Endothelial cell of umbilical vein (primary cell): ENCODE data around the gene NKRF. TPM values are rescaled to one million over a fixed set of nuclear protein-coding genes. Genes with fewer than 3 reads are reported as not detected.

ENCODE experiments used
- BruUV-seq: library from RNA; stranded (reverse); fragments of 400-500 nt; replicated peaks from 2 replicates; lab custom pipeline; 2021; lab: Mats Ljungman, UMichigan
- CTCF ChIA-PET: fragments of 300-600, 350-600 bp; sonication (Branson Sonifier 250); formaldehyde crosslinking; loops from one replicate; lab custom pipeline; 2021; ENCODE audit warnings: antibody characterized with exemption, inconsistent platforms; lab: Charles Lee
- POLR2A ChIA-PET: fragments of 300-600, 350-600 bp; sonication (Branson Sonifier 250); formaldehyde crosslinking; loops from one replicate; lab custom pipeline; 2021; ENCODE audit warnings: antibody characterized with exemption, inconsistent platforms; lab: Charles Lee
- DNase-seq: peaks from one replicate; pipeline ENCODE4 v3.0.0-alpha.2; 2011; ENCODE audit warnings: low read depth, low spot score
- FAIRE-seq: peaks from 2 replicates; lab custom pipeline; 2011; peaks lifted over from hg19 to GRCh38; lab: Jason Lieb, UNC
- H2AFZ ChIP-seq: 2 replicates; pipeline ENCODE4 v1.6.0; 2012; ENCODE audit warnings: low read depth, low read length, control low read depth, inconsistent platforms
- H3K27ac ChIP-seq: 2 replicates; pipeline ENCODE4 v1.5.1; 2011; ENCODE audit warnings: low read depth, mild to moderate bottlenecking, control low read depth, low read length, moderate library complexity; ENCODE audit not compliant: insufficient read depth
- H3K27me3 ChIP-seq, 2 experiments: 2 replicates each; pipeline versions ENCODE4 v1.6.0 to v1.6.1; 2011; ENCODE audit warnings: low read length in 2 of 2, mixed read lengths in 1 of 2; ENCODE audit not compliant: control insufficient read depth in 2 of 2, insufficient read depth in 2 of 2
- H3K36me3 ChIP-seq, 2 experiments: 2 replicates in 1 of 2; 3 replicates in 1 of 2; pipeline ENCODE4 v1.5.1; 2011; ENCODE audit warnings: low read length in 2 of 2, mild to moderate bottlenecking in 1 of 2, moderate library complexity in 1 of 2; ENCODE audit not compliant: control insufficient read depth in 2 of 2, insufficient read depth in 2 of 2; ENCODE audit errors: extremely low read depth in 1 of 2
- H3K4me1 ChIP-seq: 3 replicates; pipeline ENCODE4 v1.5.1; 2011; ENCODE audit warnings: mild to moderate bottlenecking, low read length; ENCODE audit not compliant: control insufficient read depth, insufficient read depth; ENCODE audit errors: extremely low read depth
- H3K4me2 ChIP-seq: 2 replicates; pipeline ENCODE4 v1.6.1; 2011; ENCODE audit warnings: low read length, control low read depth, mixed read lengths; ENCODE audit not compliant: insufficient read depth
- H3K4me3 ChIP-seq, 3 experiments: fragments of 200-600 bp in 1 of 3; sonication (generic), shearing (Covaris generic) in 1 of 3; replicated peaks in 1 of 3; 2 replicates each; pipeline ENCODE4 v1.5.1; 2011 to 2016; ENCODE audit warnings: control low read depth in 3 of 3, low read length in 3 of 3, mild to moderate bottlenecking in 2 of 3, inconsistent platforms in 1 of 3, low read depth in 1 of 3, moderate library complexity in 1 of 3; ENCODE audit not compliant: insufficient read depth in 1 of 3
- H3K79me2 ChIP-seq: 2 replicates; pipeline ENCODE4 v1.6.0; 2012; ENCODE audit warnings: low read length, inconsistent platforms; ENCODE audit not compliant: control insufficient read depth, insufficient read depth
- H3K9ac ChIP-seq: replicated peaks from 2 replicates; pipeline ENCODE3; 2011; ENCODE audit warnings: low read length, control low read depth; ENCODE audit not compliant: insufficient read depth; ENCODE audit errors: extremely low read depth
- H3K9me1 ChIP-seq: replicated peaks from 3 replicates; pipeline ENCODE4 v1.6.0; 2011; ENCODE audit warnings: mild to moderate bottlenecking, low read length; ENCODE audit not compliant: control insufficient read depth, insufficient read depth; ENCODE audit errors: extremely low read depth
- H3K9me3 ChIP-seq: replicated peaks from 2 replicates; pipeline ENCODE4 v1.5.1; 2012; ENCODE audit warnings: low read length, inconsistent platforms; ENCODE audit not compliant: control insufficient read depth, insufficient read depth
- H4K20me1 ChIP-seq: replicated peaks from 2 replicates; pipeline ENCODE3; 2011; ENCODE audit warnings: mild to moderate bottlenecking, low read length; ENCODE audit not compliant: control insufficient read depth, insufficient read depth; ENCODE audit errors: extremely low read depth
- CTCF ChIP-seq, 2 donors: IDR thresholded peaks; 1 replicate in 1 of 2; 2 replicates in 1 of 2; pipeline ENCODE4 v1.5.1; 2011; ENCODE audit warnings: low read length in 2 of 2, mild to moderate bottlenecking in 2 of 2, moderate library complexity in 2 of 2, control low read depth in 1 of 2, inconsistent platforms in 1 of 2, low read depth in 1 of 2; ENCODE audit not compliant: insufficient read depth in 1 of 2; ENCODE audit errors: extremely low read depth in 1 of 2
- EZH2 ChIP-seq: IDR thresholded peaks from 2 replicates; pipeline ENCODE4 v1.6.1; 2012; ENCODE audit warnings: borderline replicate concordance, low read depth, mild to moderate bottlenecking, moderate library complexity, low read length, inconsistent platforms; ENCODE audit not compliant: severe bottlenecking
- FOS ChIP-seq: IDR thresholded peaks from 2 replicates; pipeline ENCODE4 v1.6.1; 2011; ENCODE audit warnings: mild to moderate bottlenecking, low read length, moderate library complexity, borderline replicate concordance; ENCODE audit not compliant: insufficient read depth
- GATA2 ChIP-seq: IDR thresholded peaks from 2 replicates; pipeline ENCODE4 v1.7.0; 2011; ENCODE audit warnings: low read depth, mild to moderate bottlenecking, moderate library complexity, mixed read lengths, low read length; ENCODE audit not compliant: insufficient read length, insufficient read depth
- JUN ChIP-seq: IDR thresholded peaks from 2 replicates; pipeline ENCODE4 v1.6.1; 2011; ENCODE audit warnings: borderline replicate concordance, low read depth; ENCODE audit not compliant: insufficient read length, insufficient read depth
- MYC ChIP-seq: IDR thresholded peaks from one replicate; pipeline ENCODE4 v1.6.1; 2011; ENCODE audit warnings: mild to moderate bottlenecking, low read depth, low read length
- POLR2A ChIP-seq: IDR thresholded peaks from 2 replicates; pipeline ENCODE4 v1.6.1; 2012; ENCODE audit warnings: low read depth, mild to moderate bottlenecking, control low read depth, low read length
- POLR2AphosphoS5 ChIP-seq: IDR thresholded peaks from 2 replicates; pipeline ENCODE4 v1.6.1; 2012; ENCODE audit warnings: low read depth, mild to moderate bottlenecking, control low read depth, low read length, moderate library complexity; ENCODE audit not compliant: insufficient read depth
- dilution Hi-C: fragments of 300-500 bp; cut with MboI; formaldehyde crosslinking; loops from one replicate; pipeline ENCODE4 v1.15.0; 2019; ENCODE audit warnings: low sequenced_read_pairs; ENCODE audit not compliant: extremely low pct_ligation_motif_present
- intact Hi-C: fragments of 100-400 bp; cut with micrococcal nuclease; formaldehyde crosslinking; loops from one replicate; pipeline ENCODE4 v1.10.0; 2022
- polyA plus RNA-seq, 4 experiments: library from polyadenylated mRNA; depleted of rRNA in 3 of 4; stranded (reverse) in 3 of 4; unstranded in 1 of 4; fragments of >200 nt; gene quantifications; 2 replicates each; pipeline versions ENCODE4 v1.2.1 to v1.2.3, GENCODE V29; 2011 to 2012; ENCODE audit warnings: missing spikeins in 1 of 4
- total RNA-seq: library from RNA; stranded (reverse); gene quantifications from 2 replicates; pipeline ENCODE4 v1.2.3, GENCODE V29; 2021
- TF ChIP-seq, protein P1 (sequence below): IDR thresholded peaks from 2 replicates; pipeline ENCODE4 v1.6.1; 2011; ENCODE audit not compliant: insufficient read depth, insufficient read length

Gene NKRF
- total and polyA plus RNA-seq, 2 donors (not counting 3 experiments of a cell fraction or from before 2014, with no cell fraction given): 2.8 to 12.0 TPM

- POLR2A ChIA-PET: no interaction called here
- Histone ChIP-seq H3K27me3 (no peaks in the 10 kb centered on the region), H4K20me1 (no peaks in the 10 kb centered on the region), H2AFZ (no peak overlapping the region), H3K9me3 (no peaks in the 10 kb centered on the region), H3K36me3 (no peaks in the 10 kb centered on the region), H3K79me2 (no peaks in the 10 kb centered on the region), H3K4me1 (peaks cover 18% of the 10 kb centered on the region), H3K9me1 (no peaks in the 10 kb centered on the region), H3K9ac (no peak overlapping the region), H3K4me2 (no peak overlapping the region), H3K4me3 (no peak overlapping the region), H3K27ac (no peak overlapping the region)
- no peak for DNase-seq
- TF ChIP-seq CTCF (IDR thresholded peaks at IDR 0.05; ENCODE audit: extremely low read depth in 1 of 2, insufficient read depth in 1 of 2, low read depth in 1 of 2, low read length in 2 of 2): no peak
- no peak for TF ChIP-seq MYC
- TF ChIP-seq GATA2: no peak
- TF ChIP-seq JUN: no peak
- no peak for TF ChIP-seq POLR2A
- TF ChIP-seq EZH2: no peak
- TF ChIP-seq FOS: no peak
- TF ChIP-seq, protein P1, sequence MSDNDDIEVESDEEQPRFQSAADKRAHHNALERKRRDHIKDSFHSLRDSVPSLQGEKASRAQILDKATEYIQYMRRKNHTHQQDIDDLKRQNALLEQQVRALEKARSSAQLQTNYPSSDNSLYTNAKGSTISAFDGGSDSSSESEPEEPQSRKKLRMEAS: no peak
- no peak for TF ChIP-seq POLR2AphosphoS5
- intact Hi-C loops: loop anchor here (5.0 kb wide), 1 partner anchor 247 kb away; the partner anchor contains the start of genes NDUFA1 and RNF113A
- no peak for FAIRE-seq
- BruUV-seq: no TSS peak
- CTCF ChIA-PET: interaction anchor here (1.2 kb wide), 1 partner anchor 15 kb away, joined by 7 read pairs; no protein-coding TSS in a partner anchor
- dilution Hi-C loops: no loop called here
These were observed 18.9 kb upstream of the NKRF start for GRCh38 chrX:119624951-119625668.
